ENCODE data around the gene PAK1. TPM values are rescaled to one million over a fixed set of nuclear protein-coding genes. Genes with fewer than 3 reads are reported as not detected.

PAK1 gene
- total and polyA plus RNA-seq, 2 donors (not counting 3 experiments of a cell fraction or from before 2014, with no cell fraction given) = 5.6 to 12.9 TPM

DNA sequence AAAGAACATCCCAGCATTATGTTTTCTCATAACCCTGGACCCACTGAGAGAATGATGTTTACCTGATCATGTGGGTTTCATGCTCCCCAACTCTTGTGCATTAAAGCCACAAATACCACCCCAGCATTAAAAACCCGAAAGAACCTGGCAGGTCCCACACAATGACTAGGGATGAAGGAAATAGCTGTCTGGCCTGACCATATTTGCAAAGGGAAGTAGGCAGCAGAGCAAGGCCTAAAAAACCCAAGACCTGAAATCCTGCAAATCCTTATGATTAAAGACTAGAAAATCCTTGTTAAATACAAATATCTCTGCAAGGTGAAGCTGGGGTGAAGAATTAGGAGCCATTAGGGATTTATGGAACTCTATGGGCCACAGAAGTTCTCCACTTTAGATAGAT, 23.7 kb downstream of the PAK1 start:
- Histone ChIP-seq H2AFZ (ENCODE audit: low read depth, low read length) (no peak overlapping the region), H3K9ac (replicated peaks; ENCODE audit: extremely low read depth, insufficient read depth, low read length) (no peak overlapping the region), H3K27ac (ENCODE audit: insufficient read depth, low read depth, low read length) (no peak overlapping the region), H3K4me3 (replicated peaks in 1 of 3; ENCODE audit: insufficient read depth in 1 of 3, low read depth in 1 of 3, low read length in 3 of 3) (no peak overlapping the region), H3K4me1 (ENCODE audit: control insufficient read depth, extremely low read depth, insufficient read depth, low read length) (no peaks in the 10 kb centered on the region), H3K79me2 (ENCODE audit: control insufficient read depth, insufficient read depth, low read length) (no peaks in the 10 kb centered on the region), H3K4me2 (ENCODE audit: insufficient read depth, low read length) (no peak overlapping the region), H3K9me1 (replicated peaks; ENCODE audit: control insufficient read depth, extremely low read depth, insufficient read depth, low read length) (no peaks in the 10 kb centered on the region), H4K20me1 (replicated peaks; ENCODE audit: control insufficient read depth, extremely low read depth, insufficient read depth, low read length) (no peaks in the 10 kb centered on the region), H3K9me3 (replicated peaks; ENCODE audit: control insufficient read depth, insufficient read depth, low read length) (no peaks in the 10 kb centered on the region), H3K27me3 (ENCODE audit: control insufficient read depth in 2 of 2, insufficient read depth in 2 of 2, low read length in 2 of 2) (peaks cover 6 to 21% of the 10 kb centered on the region in 2 experiments), H3K36me3 (ENCODE audit: control insufficient read depth in 2 of 2, extremely low read depth in 1 of 2, insufficient read depth in 2 of 2, low read length in 2 of 2) (no peaks in the 10 kb centered on the region)
- POLR2A ChIA-PET = no interaction called here
- dilution Hi-C loops (cut with MboI; ENCODE audit: extremely low pct_ligation_motif_present, low sequenced_read_pairs) (no loop called here), intact Hi-C loops (cut with micrococcal nuclease) (no loop called here)
- TF ChIP-seq FOS (IDR thresholded peaks at IDR 0.05; ENCODE audit: borderline replicate concordance, insufficient read depth, low read length) (no peak), MYC (IDR thresholded peaks at IDR 0.05; ENCODE audit: low read depth, low read length) (no peak), POLR2A (IDR thresholded peaks at IDR 0.05; ENCODE audit: low read depth, low read length) (no peak), POLR2AphosphoS5 (IDR thresholded peaks at IDR 0.05; ENCODE audit: insufficient read depth, low read depth, low read length) (no peak), EZH2 (IDR thresholded peaks at IDR 0.05; ENCODE audit: borderline replicate concordance, low read depth, low read length, severe bottlenecking) (no peak), JUN (IDR thresholded peaks at IDR 0.05; ENCODE audit: borderline replicate concordance, insufficient read depth, insufficient read length, low read depth) (no peak), GATA2 (IDR thresholded peaks at IDR 0.05; ENCODE audit: insufficient read depth, insufficient read length, low read depth, low read length) (no peak)
- TF ChIP-seq, protein P1, sequence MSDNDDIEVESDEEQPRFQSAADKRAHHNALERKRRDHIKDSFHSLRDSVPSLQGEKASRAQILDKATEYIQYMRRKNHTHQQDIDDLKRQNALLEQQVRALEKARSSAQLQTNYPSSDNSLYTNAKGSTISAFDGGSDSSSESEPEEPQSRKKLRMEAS (IDR thresholded peaks at IDR 0.05; ENCODE audit: insufficient read depth, insufficient read length) = no peak
- TF ChIP-seq, protein P2, sequence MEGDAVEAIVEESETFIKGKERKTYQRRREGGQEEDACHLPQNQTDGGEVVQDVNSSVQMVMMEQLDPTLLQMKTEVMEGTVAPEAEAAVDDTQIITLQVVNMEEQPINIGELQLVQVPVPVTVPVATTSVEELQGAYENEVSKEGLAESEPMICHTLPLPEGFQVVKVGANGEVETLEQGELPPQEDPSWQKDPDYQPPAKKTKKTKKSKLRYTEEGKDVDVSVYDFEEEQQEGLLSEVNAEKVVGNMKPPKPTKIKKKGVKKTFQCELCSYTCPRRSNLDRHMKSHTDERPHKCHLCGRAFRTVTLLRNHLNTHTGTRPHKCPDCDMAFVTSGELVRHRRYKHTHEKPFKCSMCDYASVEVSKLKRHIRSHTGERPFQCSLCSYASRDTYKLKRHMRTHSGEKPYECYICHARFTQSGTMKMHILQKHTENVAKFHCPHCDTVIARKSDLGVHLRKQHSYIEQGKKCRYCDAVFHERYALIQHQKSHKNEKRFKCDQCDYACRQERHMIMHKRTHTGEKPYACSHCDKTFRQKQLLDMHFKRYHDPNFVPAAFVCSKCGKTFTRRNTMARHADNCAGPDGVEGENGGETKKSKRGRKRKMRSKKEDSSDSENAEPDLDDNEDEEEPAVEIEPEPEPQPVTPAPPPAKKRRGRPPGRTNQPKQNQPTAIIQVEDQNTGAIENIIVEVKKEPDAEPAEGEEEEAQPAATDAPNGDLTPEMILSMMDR (IDR thresholded peaks at IDR 0.05; ENCODE audit: extremely low read depth in 1 of 2, insufficient read depth in 1 of 2, low read depth in 1 of 2, low read length in 2 of 2) = no peak
- DNase-seq (ENCODE audit: low read depth, low spot score) = no peak
- CTCF ChIA-PET = interaction anchor here (1.2 kb wide), 1 partner anchor 98 kb away, joined by 3 read pairs; no protein-coding TSS in a partner anchor
- no TSS peak for BruUV-seq (replicated peaks)
- FAIRE-seq = no peak

Data from endothelial cell of umbilical vein (primary cell).